ENCODE results near the gene RAB27B. TPM values are rescaled to one million over a fixed set of nuclear protein-coding genes. Genes with fewer than 3 reads are reported as not detected.

Gene RAB27B
- total and polyA plus RNA-seq, 2 of the 8 experiments (the other 6 are each of a cell fraction or from before 2014, with no cell fraction given): 0.05 to 0.60 TPM

- no peak overlapping the region for H2BK5ac ChIP-seq (ENCODE audit: low read depth, low read length)
- H2BK15ac ChIP-seq (ENCODE audit: low read length): no peak overlapping the region
- H3K23ac ChIP-seq (ENCODE audit: insufficient read length): no peak overlapping the region
- H3K56ac ChIP-seq (replicated peaks; ENCODE audit: insufficient read length, low read depth, low read length): no peak overlapping the region
- H3K4me3 ChIP-seq (ENCODE audit: extremely low read depth in 1 of 4, insufficient read depth in 2 of 4, low read depth in 3 of 4, low read length in 4 of 4): no peak overlapping the region
- H4K8ac ChIP-seq (ENCODE audit: extremely low read depth, insufficient read depth, low read length): no peak overlapping the region
- no peak overlapping the region for H3K14ac ChIP-seq (ENCODE audit: insufficient read length)
- no peaks in the 10 kb centered on the region for H3K23me2 ChIP-seq (ENCODE audit: low read depth, low read length)
- POLR2A ChIA-PET (ENCODE audit: partially characterized antibody): no interaction called here
- no peaks in the 10 kb centered on the region for H3K9me3 ChIP-seq (ENCODE audit: insufficient read depth in 2 of 2, low read depth in 1 of 2, low read length in 1 of 2)
- H3K4me2 ChIP-seq (ENCODE audit: insufficient read depth in 1 of 2, low read depth in 2 of 2, low read length in 2 of 2): no peak overlapping the region
- no peak overlapping the region for H3K9ac ChIP-seq (replicated peaks in 1 of 4; ENCODE audit: extremely low read depth in 1 of 4, low read depth in 3 of 4, low read length in 3 of 4)
- CTCF ChIA-PET (ENCODE audit: partially characterized antibody): interaction anchor here (0.9 kb wide), 1 partner anchor 38 kb away, joined by 3 read pairs; no protein-coding TSS in a partner anchor
- FAIRE-seq (no peak), DNase-seq (ENCODE audit: low read depth in 1 of 2, low spot score in 2 of 2) (no peak)
- H3K36me3 ChIP-seq (ENCODE audit: control insufficient read depth in 2 of 4, insufficient read depth in 4 of 4, low read length in 3 of 4): no peaks in the 10 kb centered on the region
- H2AFZ ChIP-seq (ENCODE audit: low read length): no peak overlapping the region
- no peaks in the 10 kb centered on the region for H4K20me1 ChIP-seq (replicated peaks in 1 of 2; ENCODE audit: control insufficient read depth in 1 of 2, insufficient read depth in 2 of 2, low read length in 2 of 2)
- H4K91ac ChIP-seq (replicated peaks; ENCODE audit: insufficient read length, low read length): no peak overlapping the region
- no peaks in the 10 kb centered on the region for H3K27me3 ChIP-seq (replicated peaks in 1 of 4; ENCODE audit: control insufficient read depth in 3 of 4, extremely low read depth in 1 of 4, insufficient read depth in 3 of 4, low read length in 3 of 4)
- no peak overlapping the region for H2BK12ac ChIP-seq (ENCODE audit: low read depth, low read length)
- H3K79me2 ChIP-seq (ENCODE audit: control insufficient read depth in 1 of 2, insufficient read depth in 2 of 2, low read length in 2 of 2): no peaks in the 10 kb centered on the region
- H3K27ac ChIP-seq (ENCODE audit: low read depth, low read length): no peak overlapping the region
- no peak overlapping the region for H3K18ac ChIP-seq (ENCODE audit: extremely low read depth, low read length)
- no peak overlapping the region for H2BK120ac ChIP-seq (replicated peaks; ENCODE audit: low read depth, low read length)
- 88% methylated on average over 2 of the region's 2 CpGs; no CpG with 5 or more reads in 1 of the 2 experiments for WGBS, 2 experiments (ENCODE audit: extremely low coverage in 1 of 2, insufficient coverage in 1 of 2, insufficient read length in 1 of 2, insufficient replicate concordance in 2 of 2, low coverage in 1 of 2, low lambda C conversion rate in 2 of 2, missing lambda C conversion rate in 1 of 2)
- H3K79me1 ChIP-seq (ENCODE audit: low read depth, low read length): no peaks in the 10 kb centered on the region
- no peak overlapping the region for H3K4ac ChIP-seq (replicated peaks; ENCODE audit: insufficient read length, low read depth, low read length)
- H2AK5ac ChIP-seq (ENCODE audit: low read depth, low read length): no peak overlapping the region
- H4K5ac ChIP-seq (ENCODE audit: insufficient read length, low read depth, low read length): no peak overlapping the region
- H2BK20ac ChIP-seq (ENCODE audit: low read length): no peak overlapping the region
- no peaks in the 10 kb centered on the region for H3K4me1 ChIP-seq (replicated peaks in 1 of 4; ENCODE audit: control insufficient read depth in 3 of 4, insufficient read depth in 4 of 4, low read length in 3 of 4)
- no peak for TF ChIP-seq HDAC2 (IDR thresholded peaks at IDR 0.05; ENCODE audit: borderline replicate concordance in 1 of 2, low read depth in 2 of 2, low read length in 2 of 2)
- no peak for TF ChIP-seq MAX (IDR thresholded peaks at IDR 0.05)
- no peak for TF ChIP-seq NANOG (IDR thresholded peaks at IDR 0.05; ENCODE audit: insufficient read depth, low read depth, low read length, poor library complexity, severe bottlenecking)
- no peak for TF ChIP-seq EP300 (IDR thresholded peaks at IDR 0.05; ENCODE audit: borderline replicate concordance in 1 of 2, low read depth in 2 of 2, low read length in 2 of 2)
- no peak for TF ChIP-seq CHD2 (IDR thresholded peaks at IDR 0.05; ENCODE audit: low read length)
- TF ChIP-seq E2F6 (IDR thresholded peaks at IDR 0.05): no peak
- TF ChIP-seq JUN (IDR thresholded peaks at IDR 0.05; ENCODE audit: low read depth, low read length): no peak
- TF ChIP-seq CBX8 (IDR thresholded peaks at IDR 0.05; ENCODE audit: borderline replicate concordance, low read depth, low read length): no peak
- TF ChIP-seq EGR1 (IDR thresholded peaks at IDR 0.05; ENCODE audit: borderline replicate concordance, low read depth, low read length): no peak
- TF ChIP-seq TAF1 (IDR thresholded peaks at IDR 0.05; ENCODE audit: low read depth, low read length): no peak
- no peak for TF ChIP-seq CBX5 (IDR thresholded peaks at IDR 0.05; ENCODE audit: low read depth, low read length)
- TF ChIP-seq EZH2 (IDR thresholded peaks at IDR 0.05; ENCODE audit: low read depth, low read length, severe bottlenecking): no peak
- TF ChIP-seq YY1 (IDR thresholded peaks at IDR 0.05; ENCODE audit: low read depth, low read length): no peak
Measured at GRCh38 chr18:54873884-54874255, 45.6 kb downstream of the RAB27B start.
